Frontal cortex (tissue), 4 donors: ENCODE results near the gene ZNF229. TPM values are rescaled to one million over a fixed set of nuclear protein-coding genes. Genes with fewer than 3 reads are reported as not detected.
A peak's percentile ranks its signal among the peaks of the same experiment; 100 is the strongest.
"Not testable (repeated sequence)": the region's sequence is repeated elsewhere in the genome, so short reads cannot be mapped to it uniquely, and the experiment has no call there.

Source experiments
- DNase-seq, 2 donors: peaks; one replicate each; pipeline ENCODE4 v3.0.0; 2012; ENCODE audit warnings: low spot score in 2 of 2
- FAIRE-seq: peaks from 2 replicates; lab custom pipeline; 2012; peaks lifted over from hg19 to GRCh38; lab: Jason Lieb, UNC
- total RNA-seq: library from RNA; depleted of rRNA; stranded (reverse); fragments of >200 nt; gene quantifications from one replicate; pipeline ENCODE4 v1.2.3, GENCODE V29; 2014
- donor health status: control.
- donor health status: control.
- donor health status: control.

The ZNF229 gene
- 30.6 TPM for total RNA-seq

GRCh38 chr19:44447916-44448674, at the start of gene ZNF229:
Gene ZNF229, minus strand, starts transcription at chr19:44448472. Its CDS starts 5,625 bp downstream, at chr19:44442847.
- no peak for FAIRE-seq

GRCh38 chr19:44496711-44497110, 48.4 kb upstream of the ZNF229 start:
- no peak for FAIRE-seq
- DNase-seq, result no peak

More at GRCh38 chr19:44447916-44448674, at the start of gene ZNF229:
- DNase-seq, result peak; percentile 43 to 69

GRCh38 chr19:44476559-44477408, 28.5 kb upstream of the ZNF229 start:
- no peak for DNase-seq
- no peak for FAIRE-seq

- FAIRE-seq, DNase-seq: not testable (repeated sequence)
Observed at GRCh38 chr19:44468730-44469129, 20.5 kb upstream of the ZNF229 start.

GRCh38 chr19:44462600-44463286, 14.5 kb upstream of the ZNF229 start:
- not testable (repeated sequence) for DNase-seq, FAIRE-seq

- FAIRE-seq, DNase-seq: not testable (repeated sequence)
Observed at GRCh38 chr19:44456016-44456415, 7.7 kb upstream of the ZNF229 start.

- FAIRE-seq (no peak), DNase-seq (no peak)
Observed at GRCh38 chr19:44455100-44455499, 6.8 kb upstream of the ZNF229 start.

- no peak for DNase-seq
- no peak for FAIRE-seq
Observed at GRCh38 chr19:44452367-44452766, 4.1 kb upstream of the ZNF229 start.

GRCh38 chr19:44451687-44452086, 3.4 kb upstream of the ZNF229 start:
- no peak for FAIRE-seq
- no peak for DNase-seq

- DNase-seq (no peak), FAIRE-seq (no peak)
Observed at GRCh38 chr19:44438441-44438840, 9.8 kb downstream of the ZNF229 start.

GRCh38 chr19:44435441-44435840, 12.8 kb downstream of the ZNF229 start:
- FAIRE-seq (no peak), DNase-seq (no peak)

- FAIRE-seq, result no peak
- DNase-seq, result no peak
Observed at GRCh38 chr19:44430956-44431355, 17.3 kb downstream of the ZNF229 start.

- not testable (repeated sequence) for FAIRE-seq
Observed at GRCh38 chr19:44415553-44415952, 32.7 kb downstream of the ZNF229 start.

GRCh38 chr19:44401139-44402115, 46.8 kb downstream of the ZNF229 start, which contains the start of gene ZNF285:
Gene ZNF285, minus strand, starts transcription at chr19:44401608. Its CDS starts 4,395 bp downstream, at chr19:44397213.
- no peak for FAIRE-seq
- DNase-seq, result peak; percentile 71 to 79

More at GRCh38 chr19:44415553-44415952, 32.7 kb downstream of the ZNF229 start:
- DNase-seq, result not testable (repeated sequence)

GRCh38 chr19:44389268-44389667, 59.0 kb downstream of the ZNF229 start:
- DNase-seq, FAIRE-seq: not testable (repeated sequence)
